GM12891 (cell line): Measurements from ENCODE around the gene ARTN.

Source experiments
- POLR2A ChIP-seq: IDR thresholded peaks from 2 replicates; pipeline ENCODE4 v1.6.1; 2011; ENCODE audit warnings: low read depth, low read length, control low read depth
- POLR2AphosphoS5 ChIP-seq: IDR thresholded peaks from 2 replicates; pipeline ENCODE4 v1.6.1; 2011; ENCODE audit warnings: low read depth, low read length, control low read depth
- POU2F2 ChIP-seq: IDR thresholded peaks from 2 replicates; pipeline ENCODE4 v1.6.1; 2011; ENCODE audit warnings: low read depth, mild to moderate bottlenecking, control low read depth, low read length, moderate library complexity
- SPI1 ChIP-seq: IDR thresholded peaks from 2 replicates; pipeline ENCODE4 v1.6.1; 2011; ENCODE audit warnings: low read depth, low read length, control low read depth
- TAF1 ChIP-seq: IDR thresholded peaks from 2 replicates; pipeline ENCODE4 v1.6.1; 2011; ENCODE audit warnings: low read depth, low read length, control low read depth

DNA sequence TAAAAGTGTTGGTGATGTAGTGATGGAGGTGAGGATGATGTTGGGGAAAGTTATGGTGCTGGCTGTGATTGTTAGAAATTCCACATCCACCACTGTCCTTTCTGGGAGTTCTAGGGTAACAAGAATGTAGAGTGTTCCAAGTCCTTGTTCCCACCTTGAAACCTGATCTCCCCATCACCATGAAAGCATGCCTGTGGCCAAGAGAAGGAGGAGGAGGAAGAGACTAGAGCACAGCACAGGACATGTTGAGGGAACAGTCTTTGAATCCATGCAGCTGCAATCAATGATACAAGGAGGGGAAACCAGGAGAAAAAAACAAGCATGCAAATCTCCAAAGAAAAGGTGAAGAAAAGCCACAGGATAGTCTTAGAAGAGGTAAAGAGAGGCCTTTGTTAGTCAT is 45.9 kb upstream of the ARTN start:
- TF ChIP-seq POLR2A (no peak), POLR2AphosphoS5 (no peak), POU2F2 (no peak), TAF1 (no peak), SPI1 (no peak)
